G401 (cell line): ENCODE measurements around the gene ENGASE. TPM values are rescaled to one million over a fixed set of nuclear protein-coding genes. Genes with fewer than 3 reads are reported as not detected.

Experiments
- DNase-seq: peaks from one replicate; pipeline ENCODE4 v3.0.0-alpha.2; 2015; ENCODE audit warnings: low spot score
- in situ Hi-C: cut with HindIII; loops from 2 replicates; pipeline ENCODE4 v1.10.0; 2016; ENCODE audit warnings: low sequenced_read_pairs, mixed read lengths
- total RNA-seq: library from RNA; depleted of rRNA; stranded (reverse); fragments of >200 nt; shearing (Covaris generic); gene quantifications from 2 replicates; pipeline ENCODE4 v1.2.3, GENCODE V29; 2014

The ENGASE gene
- total RNA-seq, 1 experiment from 2014 or later = 17.1 TPM

DNA sequence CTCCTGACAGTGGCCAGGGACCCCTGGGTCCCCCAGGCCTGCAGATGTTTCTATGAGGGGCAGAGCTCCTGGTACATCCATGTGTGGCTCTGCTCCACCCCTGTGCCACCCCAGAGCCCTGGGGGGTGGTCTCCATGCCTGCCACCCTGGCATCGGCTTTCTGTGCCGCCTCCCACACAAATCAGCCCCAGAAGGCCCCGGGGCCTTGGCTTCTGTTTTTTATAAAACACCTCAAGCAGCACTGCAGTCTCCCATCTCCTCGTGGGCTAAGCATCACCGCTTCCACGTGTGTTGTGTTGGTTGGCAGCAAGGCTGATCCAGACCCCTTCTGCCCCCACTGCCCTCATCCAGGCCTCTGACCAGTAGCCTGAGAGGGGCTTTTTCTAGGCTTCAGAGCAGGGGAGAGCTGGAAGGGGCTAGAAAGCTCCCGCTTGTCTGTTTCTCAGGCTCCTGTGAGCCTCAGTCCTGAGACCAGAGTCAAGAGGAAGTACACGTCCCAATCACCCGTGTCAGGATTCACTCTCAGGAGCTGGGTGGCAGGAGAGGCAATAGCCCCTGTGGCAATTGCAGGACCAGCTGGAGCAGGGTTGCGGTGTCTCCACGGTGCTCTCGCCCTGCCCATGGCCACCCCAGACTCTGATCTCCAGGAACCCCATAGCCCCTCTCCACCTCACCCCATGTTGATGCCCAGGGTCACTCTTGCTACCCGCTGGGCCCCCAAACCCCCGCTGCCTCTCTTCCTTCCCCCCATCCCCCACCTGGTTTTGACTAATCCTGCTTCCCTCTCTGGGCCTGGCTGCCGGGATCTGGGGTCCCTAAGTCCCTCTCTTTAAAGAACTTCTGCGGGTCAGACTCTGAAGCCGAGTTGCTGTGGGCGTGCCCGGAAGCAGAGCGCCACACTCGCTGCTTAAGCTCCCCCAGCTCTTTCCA, 25.5 kb upstream of the ENGASE start:
- DNase-seq = no peak
- in situ Hi-C loops = no loop called here

DNA sequence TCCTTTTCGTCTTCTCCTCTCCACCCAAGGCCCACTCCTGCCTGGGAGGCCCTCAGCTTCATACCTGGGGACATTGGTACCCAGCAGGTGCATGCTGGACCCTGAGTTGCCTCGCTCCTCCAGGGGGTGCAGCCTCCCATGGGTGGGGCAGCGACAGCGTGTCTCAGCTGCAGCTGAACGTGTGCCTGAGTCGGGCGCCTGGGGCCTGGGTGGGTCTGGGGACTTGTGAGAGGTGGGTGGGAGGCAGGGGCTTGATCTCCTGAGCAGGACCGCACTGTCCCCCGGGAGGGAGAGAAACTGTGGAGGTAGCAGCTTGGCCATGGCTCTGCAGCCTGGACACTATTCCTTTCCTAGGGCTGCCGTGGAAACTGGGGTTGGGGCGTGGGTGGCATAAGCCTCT, 24.8 kb upstream of the ENGASE start:
- in situ Hi-C loops = no loop called here
- no peak for DNase-seq

GRCh38 chr17:79050551-79050950, 24.1 kb upstream of the ENGASE start:
- peak; percentile 52 for DNase-seq
- in situ Hi-C loops = no loop called here

GRCh38 chr17:79051306-79051705, 23.3 kb upstream of the ENGASE start:
- DNase-seq = no peak
- in situ Hi-C loops = no loop called here

DNA sequence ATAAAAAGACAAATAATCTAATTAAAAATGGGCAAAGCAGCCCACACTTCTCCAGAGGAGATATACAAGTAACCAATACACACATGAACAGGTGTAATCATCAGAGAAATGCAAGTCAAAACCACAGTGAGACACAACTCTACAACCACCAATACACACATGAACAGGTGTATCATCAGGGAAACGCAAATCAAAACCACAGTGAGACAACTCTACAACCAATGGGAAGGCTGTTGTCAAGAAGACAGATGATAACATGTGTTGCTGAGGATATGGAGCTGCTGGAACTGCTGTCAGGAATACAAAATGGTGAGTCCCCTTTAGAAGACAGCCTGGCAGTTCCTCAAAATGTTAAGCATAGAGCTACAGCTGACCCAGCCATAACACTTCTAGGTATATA, 22.5 kb upstream of the ENGASE start:
- no peak for DNase-seq
- in situ Hi-C loops = no loop called here

DNA sequence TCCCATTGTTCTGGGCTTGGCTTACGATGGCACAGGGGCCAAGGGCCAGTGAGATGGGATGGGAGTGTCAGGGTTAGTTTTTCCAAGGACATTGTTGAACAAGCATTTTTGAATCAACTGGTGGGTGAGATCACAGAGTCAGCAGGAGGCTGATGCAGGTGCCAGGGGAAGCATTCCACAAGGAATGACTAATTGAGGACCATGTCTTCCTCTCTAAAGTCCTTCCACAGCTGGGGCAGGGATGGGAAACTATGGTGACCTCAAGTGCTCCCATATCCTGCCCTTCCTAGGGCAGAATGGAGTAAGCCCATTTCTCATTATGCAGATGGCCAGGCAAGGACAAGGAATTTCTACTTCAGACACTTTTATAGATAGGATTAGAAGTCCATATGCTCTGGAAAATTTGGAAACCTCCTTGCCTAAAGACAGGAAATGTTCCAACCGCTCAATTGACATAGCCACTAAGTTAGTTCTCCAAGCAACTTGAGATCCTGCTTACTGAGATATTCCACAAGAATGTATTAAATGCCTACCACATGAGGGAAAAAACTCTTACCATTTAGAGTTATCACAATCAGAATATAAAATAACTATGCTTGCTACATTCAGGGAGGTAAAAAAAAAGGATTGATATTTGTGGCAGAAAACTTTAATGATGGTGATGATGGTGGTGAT, 21.2 kb upstream of the ENGASE start:
- DNase-seq = no peak

GRCh38 chr17:79054200-79054960, 20.2 kb upstream of the ENGASE start:
- DNase-seq = no peak
- in situ Hi-C loops = no loop called here

More for the DNA sequence above, 21.2 kb upstream of the ENGASE start:
- in situ Hi-C loops = no loop called here

- in situ Hi-C loops = no loop called here
- no peak for DNase-seq
Measured at GRCh38 chr17:79055197-79055596, 19.4 kb upstream of the ENGASE start.

GRCh38 chr17:79057737-79058385, 16.8 kb upstream of the ENGASE start:
- in situ Hi-C loops = no loop called here
- DNase-seq = no peak

DNA sequence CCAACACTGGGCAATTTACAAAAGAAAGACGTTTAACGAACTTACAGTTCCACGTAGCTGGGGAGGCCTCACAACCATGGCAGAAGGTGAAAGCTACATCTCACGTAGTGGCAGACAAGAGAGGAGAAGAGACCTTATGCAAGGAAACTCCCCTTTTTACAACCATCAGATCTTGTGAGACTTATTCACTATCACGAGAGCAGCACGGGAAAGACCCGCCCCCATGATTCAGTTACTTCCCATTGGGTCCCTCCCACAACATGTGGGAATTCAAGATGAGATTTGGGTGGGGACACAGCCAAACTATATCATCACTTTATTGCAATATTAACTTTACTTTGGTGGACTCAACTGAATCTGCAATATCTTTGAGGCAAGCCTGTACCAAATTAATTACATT, 11.9 kb upstream of the ENGASE start:
- in situ Hi-C loops = no loop called here
- DNase-seq = no peak

GRCh38 chr17:79064026-79064425, 10.6 kb upstream of the ENGASE start:
- in situ Hi-C loops = no loop called here
- DNase-seq = no peak

DNA sequence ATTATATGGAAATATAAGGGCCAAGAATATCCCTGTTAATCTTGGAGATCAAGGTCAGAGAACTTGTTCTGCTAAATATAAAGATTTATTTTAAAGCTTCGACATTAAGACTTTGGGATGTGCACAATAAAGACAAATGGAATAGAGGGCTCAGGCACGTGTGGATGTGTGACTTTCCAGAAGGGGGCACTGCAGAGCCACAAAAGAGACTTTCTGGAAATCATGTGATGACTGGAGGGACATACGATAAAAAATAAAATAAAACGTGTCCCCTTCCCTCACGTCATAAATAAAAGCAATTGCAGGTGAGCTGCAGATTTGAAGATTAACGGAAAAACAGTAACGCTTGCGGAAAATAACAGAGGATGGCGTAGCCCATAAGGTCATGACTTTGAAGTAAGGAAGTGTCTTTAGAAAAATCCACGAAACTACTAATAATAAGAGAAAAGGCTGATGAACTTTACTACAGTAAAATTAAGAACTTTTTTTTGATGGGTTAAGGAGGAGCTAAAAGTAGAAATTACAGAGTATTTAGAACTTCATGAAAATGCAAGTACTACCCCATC, 9.4 kb upstream of the ENGASE start:
- peak; percentile 75 for DNase-seq
- in situ Hi-C loops = no loop called here

DNA sequence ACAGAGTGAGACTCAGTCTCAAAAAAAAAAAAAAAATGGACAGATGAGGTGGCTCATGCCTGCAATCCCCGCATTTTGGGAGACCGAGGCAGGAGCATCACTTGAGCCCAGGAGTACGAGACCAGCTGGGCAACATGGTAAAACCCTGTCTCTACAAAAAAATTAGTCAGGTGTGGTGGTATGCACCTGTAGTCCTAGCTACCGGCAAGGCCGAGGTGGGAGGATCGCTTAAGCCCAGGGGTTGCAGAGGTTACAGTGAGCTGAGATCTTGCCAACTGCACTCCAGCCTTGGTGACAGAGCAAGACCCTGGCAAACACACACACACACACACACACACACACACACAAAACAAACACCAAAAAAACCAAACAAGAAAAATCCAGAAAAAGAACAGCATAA, 7.7 kb upstream of the ENGASE start:
- DNase-seq = no peak
- in situ Hi-C loops = no loop called here

DNA sequence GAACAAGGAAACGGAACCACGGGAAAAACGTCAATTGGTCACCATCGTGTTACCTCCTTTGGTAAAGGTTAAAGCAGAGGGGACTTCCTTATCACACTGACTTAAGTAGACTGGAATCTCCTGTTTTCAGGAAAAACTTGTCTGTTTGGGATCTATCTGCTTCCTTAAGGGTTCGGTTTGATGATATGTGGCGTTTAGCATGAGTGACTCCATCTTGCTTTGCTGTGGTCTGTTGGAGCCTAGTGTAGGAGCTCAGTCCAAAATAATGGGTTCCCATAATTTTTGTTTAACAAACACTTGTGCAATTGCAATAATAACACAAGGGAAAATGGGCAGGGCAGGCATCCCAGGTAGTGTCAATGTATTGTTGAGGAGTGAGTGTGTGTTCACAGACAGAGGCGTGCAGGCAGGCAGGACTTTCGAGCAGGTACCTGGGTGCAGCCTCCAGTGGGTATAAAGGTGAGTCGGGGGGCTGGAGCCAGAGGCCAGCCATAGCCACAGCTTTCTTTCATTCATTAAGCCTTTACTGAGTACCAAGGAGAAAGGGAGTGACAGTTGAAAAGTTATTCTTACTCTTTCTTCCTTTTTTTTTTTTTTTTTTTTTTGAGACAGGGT, 4.3 kb upstream of the ENGASE start:
- in situ Hi-C loops = no loop called here
- DNase-seq = no peak

GRCh38 chr17:79071161-79071740, 3.4 kb upstream of the ENGASE start:
- in situ Hi-C loops = no loop called here
- no peak for DNase-seq

DNA sequence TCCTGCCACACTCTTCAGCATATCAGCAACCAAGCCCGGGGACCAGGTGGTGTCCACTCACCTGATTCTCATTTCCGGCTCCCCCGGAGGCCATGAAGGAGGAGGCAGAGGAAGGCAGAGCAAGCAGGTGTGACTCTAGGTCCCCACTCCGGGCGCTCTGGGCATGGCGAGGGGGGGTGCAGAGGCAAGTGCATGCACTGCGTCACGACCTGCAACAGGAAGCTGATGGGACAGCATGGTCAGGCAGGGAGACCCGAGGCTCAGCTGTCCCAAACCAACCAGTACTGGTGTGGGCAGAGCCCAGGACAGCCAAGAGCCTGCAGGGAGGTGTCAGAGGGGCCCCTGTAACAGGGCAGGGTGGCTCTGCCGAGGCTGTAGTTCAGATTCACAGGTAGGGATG, 2.1 kb upstream of the ENGASE start:
- DNase-seq = no peak
- in situ Hi-C loops = no loop called here

DNA sequence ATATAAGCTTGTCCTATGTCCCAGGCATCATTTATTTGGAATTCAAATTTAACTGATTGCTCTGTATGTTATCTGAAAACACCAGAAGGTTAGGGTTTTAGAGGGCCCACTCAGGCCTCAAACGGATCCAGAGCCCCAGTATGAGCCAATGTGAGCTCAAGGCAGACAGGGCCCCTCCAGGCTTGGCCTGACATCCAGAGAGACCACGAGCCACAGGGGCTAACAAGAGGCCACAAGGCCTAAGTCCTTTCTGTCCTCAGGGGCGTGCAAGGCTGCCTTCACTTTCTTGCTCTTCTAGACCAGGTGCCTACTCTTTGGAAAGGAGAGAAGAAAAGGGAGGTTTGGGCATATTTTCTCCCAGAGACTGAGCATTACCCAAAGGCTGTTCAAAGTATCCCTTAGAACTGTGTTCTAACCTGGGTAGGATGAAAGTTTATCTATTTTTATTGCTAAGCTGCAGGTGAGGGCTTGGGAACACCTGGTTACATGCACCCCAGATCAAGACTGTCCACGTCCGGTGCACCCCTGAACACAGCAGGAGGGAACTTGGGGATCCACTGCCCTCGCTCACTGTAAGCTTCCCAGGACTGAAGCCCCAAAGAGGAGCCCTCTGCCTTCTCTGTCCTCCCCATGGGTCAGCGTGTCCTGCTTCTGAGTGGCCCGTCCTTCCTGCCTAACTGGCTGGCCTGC, 1.5 kb upstream of the ENGASE start:
- no peak for DNase-seq
- in situ Hi-C loops = no loop called here

GRCh38 chr17:79073706-79074088, 927 bp upstream of the ENGASE start:
- in situ Hi-C loops = no loop called here
- no peak for DNase-seq
